GM06990 (cell line): ENCODE data around the gene TCAP.

Experiments
- DNase-seq: peaks from one replicate; pipeline ENCODE4 v3.0.0-alpha.2; 2011; ENCODE audit not compliant: insufficient read length; ENCODE audit errors: extremely low read depth
- H3K27me3 ChIP-seq: replicated peaks from 2 replicates; pipeline ENCODE4 v1.6.0; 2011; ENCODE audit warnings: low read length; ENCODE audit not compliant: control insufficient read depth, insufficient read depth
- H3K36me3 ChIP-seq: 2 replicates; pipeline ENCODE4 v1.5.1; 2011; ENCODE audit warnings: low read length; ENCODE audit not compliant: control insufficient read depth, insufficient read depth
- H3K4me3 ChIP-seq: replicated peaks from 2 replicates; pipeline ENCODE4 v1.5.1; 2011; ENCODE audit warnings: low read depth, mild to moderate bottlenecking, control low read depth, low read length
- TF ChIP-seq, protein P1 (sequence below): IDR thresholded peaks from 2 replicates; pipeline ENCODE4 v1.5.1; 2011; ENCODE audit warnings: low read length, control low read depth, mild to moderate bottlenecking, inconsistent platforms; ENCODE audit not compliant: insufficient read depth, poor library complexity, severe bottlenecking

The TCAP gene

GRCh38 chr17:39699818-39700147 lies 34.6 kb downstream of the TCAP start, which contains the start of gene ERBB2:
TSS of gene ERBB2 (plus strand) at chr17:39700064. CDS start at chr17:39700239, 175 bp downstream.
- TF ChIP-seq, protein P1, sequence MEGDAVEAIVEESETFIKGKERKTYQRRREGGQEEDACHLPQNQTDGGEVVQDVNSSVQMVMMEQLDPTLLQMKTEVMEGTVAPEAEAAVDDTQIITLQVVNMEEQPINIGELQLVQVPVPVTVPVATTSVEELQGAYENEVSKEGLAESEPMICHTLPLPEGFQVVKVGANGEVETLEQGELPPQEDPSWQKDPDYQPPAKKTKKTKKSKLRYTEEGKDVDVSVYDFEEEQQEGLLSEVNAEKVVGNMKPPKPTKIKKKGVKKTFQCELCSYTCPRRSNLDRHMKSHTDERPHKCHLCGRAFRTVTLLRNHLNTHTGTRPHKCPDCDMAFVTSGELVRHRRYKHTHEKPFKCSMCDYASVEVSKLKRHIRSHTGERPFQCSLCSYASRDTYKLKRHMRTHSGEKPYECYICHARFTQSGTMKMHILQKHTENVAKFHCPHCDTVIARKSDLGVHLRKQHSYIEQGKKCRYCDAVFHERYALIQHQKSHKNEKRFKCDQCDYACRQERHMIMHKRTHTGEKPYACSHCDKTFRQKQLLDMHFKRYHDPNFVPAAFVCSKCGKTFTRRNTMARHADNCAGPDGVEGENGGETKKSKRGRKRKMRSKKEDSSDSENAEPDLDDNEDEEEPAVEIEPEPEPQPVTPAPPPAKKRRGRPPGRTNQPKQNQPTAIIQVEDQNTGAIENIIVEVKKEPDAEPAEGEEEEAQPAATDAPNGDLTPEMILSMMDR: no peak
- Histone ChIP-seq H3K27me3 (no peaks in the 10 kb centered on the region; the same call in 1 of the 2 replicates), H3K4me3 (no peak within 1 kb of the TSS), H3K36me3 (no peaks in the 10 kb centered on the region; the same call in 1 of the 2 replicates)
- DNase-seq: no peak

DNA sequence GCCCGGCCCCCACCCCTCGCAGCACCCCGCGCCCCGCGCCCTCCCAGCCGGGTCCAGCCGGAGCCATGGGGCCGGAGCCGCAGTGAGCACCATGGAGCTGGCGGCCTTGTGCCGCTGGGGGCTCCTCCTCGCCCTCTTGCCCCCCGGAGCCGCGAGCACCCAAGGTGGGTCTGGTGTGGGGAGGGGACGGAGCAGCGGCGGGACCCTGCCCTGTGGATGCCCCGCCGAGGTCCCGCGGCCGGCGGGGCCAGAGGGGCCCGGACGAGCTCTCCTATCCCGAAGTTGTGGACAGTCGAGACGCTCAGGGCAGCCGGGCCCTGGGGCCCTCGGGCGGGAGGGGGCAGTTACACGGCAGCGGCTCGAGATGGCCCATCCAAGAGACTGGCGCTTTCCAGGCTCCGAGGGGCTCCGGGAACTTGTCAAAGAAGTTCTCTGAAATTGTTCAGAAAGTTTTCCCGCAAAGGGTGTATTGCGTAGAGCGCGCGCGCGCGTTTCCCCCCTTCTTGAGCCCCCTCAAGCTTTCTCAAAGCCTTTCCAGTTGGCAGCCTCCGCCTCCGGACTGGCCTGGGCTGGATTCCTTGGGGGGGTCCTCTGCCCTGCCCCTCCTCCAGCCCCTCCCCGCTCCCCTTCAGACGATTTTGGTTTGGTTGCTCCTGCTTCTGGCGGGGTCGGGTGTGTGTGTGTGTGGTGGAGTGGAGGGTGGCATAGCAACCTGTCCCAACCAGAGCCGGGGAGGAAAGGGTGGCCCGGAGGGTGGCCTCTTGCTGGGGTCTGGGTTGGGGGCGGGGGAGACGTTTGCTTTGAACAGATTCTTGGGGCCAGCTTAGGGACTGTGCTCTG lies 35.2 kb downstream of the TCAP start:
- TF ChIP-seq, protein P1: no peak
- no peaks in the 10 kb centered on the region; the same call in 1 of the 2 replicates for H3K27me3 ChIP-seq
- H3K36me3 ChIP-seq: no peaks in the 10 kb centered on the region
- no peak overlapping the region for H3K4me3 ChIP-seq
- DNase-seq: no peak

GRCh38 chr17:39701012-39701783 lies 36.0 kb downstream of the TCAP start:
- Histone ChIP-seq H3K36me3 (no peaks in the 10 kb centered on the region), H3K27me3 (no peaks in the 10 kb centered on the region; the same call in 1 of the 2 replicates), H3K4me3 (no peak overlapping the region)
- no peak for DNase-seq
- TF ChIP-seq, protein P1: no peak

- H3K27me3 ChIP-seq: no peaks in the 10 kb centered on the region; the same call in 1 of the 2 replicates
- DNase-seq: no peak
- TF ChIP-seq, protein P1: no peak
- H3K36me3 ChIP-seq: no peaks in the 10 kb centered on the region
- no peak overlapping the region for H3K4me3 ChIP-seq
Measured at GRCh38 chr17:39701784-39702422, 36.8 kb downstream of the TCAP start.

DNA sequence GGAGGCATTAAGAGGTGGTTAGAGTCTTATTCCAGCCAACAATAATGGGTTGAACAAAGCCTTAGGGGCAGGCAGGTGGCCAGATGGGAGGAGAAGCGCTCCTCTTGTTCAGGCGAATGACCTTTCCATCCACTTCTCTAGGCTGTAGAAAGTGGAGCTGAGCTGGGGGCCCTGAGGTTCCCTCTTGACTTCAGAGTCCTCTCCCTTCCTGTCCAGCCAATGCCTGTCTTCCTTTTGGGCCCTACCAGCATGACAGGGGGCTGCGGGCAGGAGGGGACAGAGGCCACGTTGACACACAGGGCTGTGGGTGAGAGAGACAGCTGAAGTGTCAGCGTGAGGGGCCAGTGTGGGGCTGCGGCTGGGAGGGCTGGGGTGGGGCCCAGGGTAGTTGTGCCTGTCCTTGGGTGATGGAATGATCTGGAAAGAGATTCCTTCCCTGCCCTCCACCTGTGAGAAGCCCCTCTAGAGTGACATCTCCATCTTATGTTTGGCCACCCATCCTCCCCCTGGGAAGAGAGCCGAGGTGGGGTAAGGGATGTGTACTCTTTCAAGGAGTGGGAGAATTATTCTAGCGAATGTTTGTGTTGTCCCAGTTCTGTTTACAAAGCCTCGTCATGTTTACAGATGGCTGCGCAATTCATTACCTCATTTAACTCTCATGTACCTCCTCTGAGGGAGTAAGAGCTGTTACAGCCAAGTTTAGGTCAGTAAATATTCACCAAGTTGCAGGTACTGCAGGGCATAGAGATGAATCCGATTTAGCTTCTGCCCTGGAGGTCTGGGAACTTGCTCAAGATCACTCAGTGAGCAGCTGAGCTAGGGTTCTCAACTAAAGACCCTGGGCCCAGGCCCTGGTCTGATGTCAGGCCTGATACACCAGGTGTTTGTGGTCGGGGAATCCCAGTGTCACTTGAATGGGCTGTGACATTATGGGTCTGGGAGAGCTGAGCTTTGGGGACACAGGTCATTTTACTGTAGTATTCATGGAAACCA lies 38.0 kb downstream of the TCAP start:
- H3K36me3 ChIP-seq: no peaks in the 10 kb centered on the region
- DNase-seq: no peak
- TF ChIP-seq, protein P1: no peak
- H3K4me3 ChIP-seq: no peak overlapping the region
- H3K27me3 ChIP-seq: no peaks in the 10 kb centered on the region; the same call in 1 of the 2 replicates
